Ishikawa (cell line): ENCODE measurements around the gene NUP43.

Experiments used
- EP300 ChIP-seq: IDR thresholded peaks from 2 replicates; pipeline ENCODE4 v1.6.1; 2012; ENCODE audit warnings: borderline replicate concordance
- NFIC ChIP-seq: IDR thresholded peaks from 2 replicates; pipeline ENCODE4 v1.6.1; 2012
- RAD21 ChIP-seq: IDR thresholded peaks from 2 replicates; pipeline ENCODE4 v1.6.1; 2012; ENCODE audit warnings: low read depth
- TAF1 ChIP-seq: IDR thresholded peaks from 2 replicates; pipeline ENCODE4 v1.6.1; 2012; ENCODE audit warnings: low read depth, mild to moderate bottlenecking
- ZBTB7A ChIP-seq: IDR thresholded peaks from 2 replicates; pipeline ENCODE4 v1.6.1; 2012; ENCODE audit warnings: low read depth

DNA sequence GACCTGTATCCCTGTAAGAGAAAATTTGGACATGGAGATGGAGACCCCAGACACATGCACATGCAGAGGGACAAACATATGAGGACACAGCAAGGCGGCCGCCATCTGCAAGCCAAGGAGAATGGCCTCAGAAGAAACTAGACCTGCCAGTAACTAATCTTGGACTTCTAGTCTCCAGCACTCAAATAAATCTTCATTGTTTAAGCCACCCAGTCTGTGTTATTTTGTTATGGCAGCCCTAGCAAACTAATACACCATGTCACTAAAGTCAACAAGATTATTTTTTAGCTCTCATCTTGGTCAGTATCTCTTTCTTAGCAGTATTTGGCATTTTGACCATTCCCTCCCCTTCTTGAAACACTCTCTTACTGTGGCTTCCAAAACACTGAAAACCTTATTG is 55.1 kb downstream of the NUP43 start:
- TF ChIP-seq EP300 = no peak
- no peak for TF ChIP-seq TAF1
- no peak for TF ChIP-seq ZBTB7A
- no peak for TF ChIP-seq RAD21
- TF ChIP-seq NFIC = no peak
